Endothelial cell of umbilical vein (primary cell): ENCODE measurements around the gene FAM53B. TPM values are rescaled to one million over a fixed set of nuclear protein-coding genes. Genes with fewer than 3 reads are reported as not detected.

ENCODE experiments used
- BruUV-seq: library from RNA; stranded (reverse); fragments of 400-500 nt; replicated peaks from 2 replicates; lab custom pipeline; 2021; lab: Mats Ljungman, UMichigan
- CTCF ChIA-PET: fragments of 300-600, 350-600 bp; sonication (Branson Sonifier 250); formaldehyde crosslinking; loops from one replicate; lab custom pipeline; 2021; ENCODE audit warnings: antibody characterized with exemption, inconsistent platforms; lab: Charles Lee
- POLR2A ChIA-PET: fragments of 300-600, 350-600 bp; sonication (Branson Sonifier 250); formaldehyde crosslinking; loops from one replicate; lab custom pipeline; 2021; ENCODE audit warnings: antibody characterized with exemption, inconsistent platforms; lab: Charles Lee
- DNase-seq: peaks from one replicate; pipeline ENCODE4 v3.0.0-alpha.2; 2011; ENCODE audit warnings: low read depth, low spot score
- FAIRE-seq: peaks from 2 replicates; lab custom pipeline; 2011; peaks lifted over from hg19 to GRCh38; lab: Jason Lieb, UNC
- H2AFZ ChIP-seq: 2 replicates; pipeline ENCODE4 v1.6.0; 2012; ENCODE audit warnings: low read depth, low read length, control low read depth, inconsistent platforms
- H3K27ac ChIP-seq: 2 replicates; pipeline ENCODE4 v1.5.1; 2011; ENCODE audit warnings: low read depth, mild to moderate bottlenecking, control low read depth, low read length, moderate library complexity; ENCODE audit not compliant: insufficient read depth
- H3K27me3 ChIP-seq, 2 experiments: 2 replicates each; pipeline versions ENCODE4 v1.6.0 to v1.6.1; 2011; ENCODE audit warnings: low read length in 2 of 2, mixed read lengths in 1 of 2; ENCODE audit not compliant: control insufficient read depth in 2 of 2, insufficient read depth in 2 of 2
- H3K36me3 ChIP-seq, 2 experiments: 2 replicates in 1 of 2; 3 replicates in 1 of 2; pipeline ENCODE4 v1.5.1; 2011; ENCODE audit warnings: low read length in 2 of 2, mild to moderate bottlenecking in 1 of 2, moderate library complexity in 1 of 2; ENCODE audit not compliant: control insufficient read depth in 2 of 2, insufficient read depth in 2 of 2; ENCODE audit errors: extremely low read depth in 1 of 2
- H3K4me1 ChIP-seq: 3 replicates; pipeline ENCODE4 v1.5.1; 2011; ENCODE audit warnings: mild to moderate bottlenecking, low read length; ENCODE audit not compliant: control insufficient read depth, insufficient read depth; ENCODE audit errors: extremely low read depth
- H3K4me2 ChIP-seq: 2 replicates; pipeline ENCODE4 v1.6.1; 2011; ENCODE audit warnings: low read length, control low read depth, mixed read lengths; ENCODE audit not compliant: insufficient read depth
- H3K4me3 ChIP-seq, 3 experiments: fragments of 200-600 bp in 1 of 3; sonication (generic), shearing (Covaris generic) in 1 of 3; replicated peaks in 1 of 3; 2 replicates each; pipeline ENCODE4 v1.5.1; 2011 to 2016; ENCODE audit warnings: control low read depth in 3 of 3, low read length in 3 of 3, mild to moderate bottlenecking in 2 of 3, inconsistent platforms in 1 of 3, low read depth in 1 of 3, moderate library complexity in 1 of 3; ENCODE audit not compliant: insufficient read depth in 1 of 3
- H3K79me2 ChIP-seq: 2 replicates; pipeline ENCODE4 v1.6.0; 2012; ENCODE audit warnings: low read length, inconsistent platforms; ENCODE audit not compliant: control insufficient read depth, insufficient read depth
- H3K9ac ChIP-seq: replicated peaks from 2 replicates; pipeline ENCODE3; 2011; ENCODE audit warnings: low read length, control low read depth; ENCODE audit not compliant: insufficient read depth; ENCODE audit errors: extremely low read depth
- H3K9me1 ChIP-seq: replicated peaks from 3 replicates; pipeline ENCODE4 v1.6.0; 2011; ENCODE audit warnings: mild to moderate bottlenecking, low read length; ENCODE audit not compliant: control insufficient read depth, insufficient read depth; ENCODE audit errors: extremely low read depth
- H3K9me3 ChIP-seq: replicated peaks from 2 replicates; pipeline ENCODE4 v1.5.1; 2012; ENCODE audit warnings: low read length, inconsistent platforms; ENCODE audit not compliant: control insufficient read depth, insufficient read depth
- H4K20me1 ChIP-seq: replicated peaks from 2 replicates; pipeline ENCODE3; 2011; ENCODE audit warnings: mild to moderate bottlenecking, low read length; ENCODE audit not compliant: control insufficient read depth, insufficient read depth; ENCODE audit errors: extremely low read depth
- EZH2 ChIP-seq: IDR thresholded peaks from 2 replicates; pipeline ENCODE4 v1.6.1; 2012; ENCODE audit warnings: borderline replicate concordance, low read depth, mild to moderate bottlenecking, moderate library complexity, low read length, inconsistent platforms; ENCODE audit not compliant: severe bottlenecking
- FOS ChIP-seq: IDR thresholded peaks from 2 replicates; pipeline ENCODE4 v1.6.1; 2011; ENCODE audit warnings: mild to moderate bottlenecking, low read length, moderate library complexity, borderline replicate concordance; ENCODE audit not compliant: insufficient read depth
- GATA2 ChIP-seq: IDR thresholded peaks from 2 replicates; pipeline ENCODE4 v1.7.0; 2011; ENCODE audit warnings: low read depth, mild to moderate bottlenecking, moderate library complexity, mixed read lengths, low read length; ENCODE audit not compliant: insufficient read length, insufficient read depth
- JUN ChIP-seq: IDR thresholded peaks from 2 replicates; pipeline ENCODE4 v1.6.1; 2011; ENCODE audit warnings: borderline replicate concordance, low read depth; ENCODE audit not compliant: insufficient read length, insufficient read depth
- MAX ChIP-seq: IDR thresholded peaks from 2 replicates; pipeline ENCODE4 v1.6.1; 2011; ENCODE audit not compliant: insufficient read depth, insufficient read length
- POLR2A ChIP-seq: IDR thresholded peaks from 2 replicates; pipeline ENCODE4 v1.6.1; 2012; ENCODE audit warnings: low read depth, mild to moderate bottlenecking, control low read depth, low read length
- dilution Hi-C: fragments of 300-500 bp; cut with MboI; formaldehyde crosslinking; loops from one replicate; pipeline ENCODE4 v1.15.0; 2019; ENCODE audit warnings: low sequenced_read_pairs; ENCODE audit not compliant: extremely low pct_ligation_motif_present
- intact Hi-C: fragments of 100-400 bp; cut with micrococcal nuclease; formaldehyde crosslinking; loops from one replicate; pipeline ENCODE4 v1.10.0; 2022
- polyA plus RNA-seq, 4 experiments: library from polyadenylated mRNA; depleted of rRNA in 3 of 4; stranded (reverse) in 3 of 4; unstranded in 1 of 4; fragments of >200 nt; gene quantifications; 2 replicates each; pipeline versions ENCODE4 v1.2.1 to v1.2.3, GENCODE V29; 2011 to 2012; ENCODE audit warnings: missing spikeins in 1 of 4
- total RNA-seq: library from RNA; stranded (reverse); gene quantifications from 2 replicates; pipeline ENCODE4 v1.2.3, GENCODE V29; 2021

Gene FAM53B
- total and polyA plus RNA-seq, 2 donors (not counting 3 experiments of a cell fraction or from before 2014, with no cell fraction given), result 8.5 to 21.1 TPM

GRCh38 chr10:124636271-124636995 lies 107.7 kb downstream of the FAM53B start:
- FAIRE-seq, result no peak
- dilution Hi-C loops (no loop called here), intact Hi-C loops (no loop called here)
- Histone ChIP-seq H3K79me2 (no peaks in the 10 kb centered on the region), H3K27me3 (no peaks in the 10 kb centered on the region), H3K4me2 (no peak overlapping the region), H3K36me3 (no peaks in the 10 kb centered on the region), H3K4me3 (no peak overlapping the region), H3K27ac (no peak overlapping the region), H3K4me1 (peaks cover 2% of the 10 kb centered on the region), H2AFZ (no peak overlapping the region), H3K9me3 (no peaks in the 10 kb centered on the region), H3K9me1 (no peaks in the 10 kb centered on the region), H4K20me1 (no peaks in the 10 kb centered on the region), H3K9ac (no peak overlapping the region)
- ChIA-PET CTCF (interaction anchor here (0.6 to 0.9 kb wide), 2 partner anchors 16 to 47 kb away, joined by 3 to 4 read pairs; no protein-coding TSS in a partner anchor), POLR2A (no interaction called here)
- TF ChIP-seq EZH2 (no peak), GATA2 (no peak), MAX (no peak), POLR2A (no peak)
- no peak for DNase-seq
- BruUV-seq, result no TSS peak

- intact Hi-C loops, result loop anchor here (1.0 kb wide), 2 partner anchors 109 to 113 kb away; no protein-coding TSS in a partner anchor
- no peak overlapping the region for H2AFZ ChIP-seq
- CTCF ChIA-PET, result interaction anchor here (0.7 to 7.7 kb wide), 8 partner anchors 12 to 113 kb away, joined by 3 to 105 read pairs (median 4); partner anchors contain the start of gene FAM53B
Observed at GRCh38 chr10:124632566-124632965, 111.6 kb downstream of the FAM53B start.

More at GRCh38 chr10:124632566-124632965, 111.6 kb downstream of the FAM53B start:
- TF ChIP-seq FOS (no peak), JUN (no peak), POLR2A (no peak)
- Histone ChIP-seq H3K4me2 (no peak overlapping the region), H3K9me1 (no peaks in the 10 kb centered on the region), H3K36me3 (no peaks in the 10 kb centered on the region), H3K27ac (no peak overlapping the region), H3K4me1 (peaks cover 2% of the 10 kb centered on the region), H3K9ac (no peak overlapping the region), H4K20me1 (no peaks in the 10 kb centered on the region), H3K4me3 (no peak overlapping the region), H3K27me3 (no peaks in the 10 kb centered on the region), H3K9me3 (no peaks in the 10 kb centered on the region), H3K79me2 (no peaks in the 10 kb centered on the region)
- DNase-seq (no peak), FAIRE-seq (no peak)
- BruUV-seq, result no TSS peak
- POLR2A ChIA-PET, result no interaction called here
- dilution Hi-C loops, result no loop called here
